ENCODE results near the gene AKT2. TPM values are rescaled to one million over a fixed set of nuclear protein-coding genes. Genes with fewer than 3 reads are reported as not detected.

The AKT2 gene
- total RNA-seq, 1 experiment from 2014 or later = 141 TPM

DNA sequence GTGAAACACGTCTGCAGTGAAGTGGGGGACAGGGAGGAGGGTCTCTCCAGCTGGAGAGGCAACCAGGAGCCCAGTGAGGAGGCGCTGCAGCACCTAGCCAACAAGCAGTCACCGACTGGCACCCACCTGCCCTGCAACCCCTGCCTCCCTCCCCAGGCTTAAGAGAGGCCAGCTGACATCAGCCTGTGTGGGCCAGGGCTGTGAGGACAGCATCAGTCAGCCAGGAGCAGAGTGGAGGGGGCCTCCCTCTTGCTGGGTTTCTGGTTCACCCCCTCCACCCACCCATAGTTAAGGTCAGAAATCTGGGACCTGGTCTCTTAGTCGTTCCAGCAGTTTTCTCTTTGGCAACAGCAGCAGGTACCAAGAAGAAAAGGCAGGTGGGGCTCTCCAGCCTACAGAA is 33.2 kb downstream of the AKT2 start:
- H3K27me3 ChIP-seq (ENCODE audit: insufficient read depth, low read length) = no peaks in the 10 kb centered on the region
- H3K4me2 ChIP-seq (ENCODE audit: low read length) = no peak overlapping the region
- TF ChIP-seq JUND (IDR thresholded peaks at IDR 0.05) (no peak), POLR2A (IDR thresholded peaks at IDR 0.05; ENCODE audit: borderline replicate concordance, extremely low read depth, insufficient read depth, insufficient read length) (no peak), POLR2AphosphoS5 (IDR thresholded peaks at IDR 0.05; ENCODE audit: low read depth, low read length) (no peak), CBX3 (IDR thresholded peaks at IDR 0.05; ENCODE audit: low read depth) (no peak), CEBPB (IDR thresholded peaks at IDR 0.05; ENCODE audit: low read depth) (no peak), FOSL1 (IDR thresholded peaks at IDR 0.05; ENCODE audit: low read depth) (no peak), RAD21 (IDR thresholded peaks at IDR 0.05; ENCODE audit: low read depth) (no peak), EZH2phosphoT487 (IDR thresholded peaks at IDR 0.05; ENCODE audit: borderline replicate concordance) (no peak), ZFX (IDR thresholded peaks at IDR 0.05) (no peak), EGR1 (IDR thresholded peaks at IDR 0.05; ENCODE audit: low read depth) (no peak), SP1 (IDR thresholded peaks at IDR 0.05; ENCODE audit: low read depth) (no peak), ZNF274 (IDR thresholded peaks at IDR 0.05; ENCODE audit: low read depth, low read length) (no peak), YY1 (IDR thresholded peaks at IDR 0.05; ENCODE audit: extremely low read depth, insufficient replicate concordance, low read depth, low read length) (no peak)
- TF ChIP-seq, protein P1, sequence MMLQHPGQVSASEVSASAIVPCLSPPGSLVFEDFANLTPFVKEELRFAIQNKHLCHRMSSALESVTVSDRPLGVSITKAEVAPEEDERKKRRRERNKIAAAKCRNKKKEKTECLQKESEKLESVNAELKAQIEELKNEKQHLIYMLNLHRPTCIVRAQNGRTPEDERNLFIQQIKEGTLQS (IDR thresholded peaks at IDR 0.05) = no peak
- TF ChIP-seq, protein P2, sequence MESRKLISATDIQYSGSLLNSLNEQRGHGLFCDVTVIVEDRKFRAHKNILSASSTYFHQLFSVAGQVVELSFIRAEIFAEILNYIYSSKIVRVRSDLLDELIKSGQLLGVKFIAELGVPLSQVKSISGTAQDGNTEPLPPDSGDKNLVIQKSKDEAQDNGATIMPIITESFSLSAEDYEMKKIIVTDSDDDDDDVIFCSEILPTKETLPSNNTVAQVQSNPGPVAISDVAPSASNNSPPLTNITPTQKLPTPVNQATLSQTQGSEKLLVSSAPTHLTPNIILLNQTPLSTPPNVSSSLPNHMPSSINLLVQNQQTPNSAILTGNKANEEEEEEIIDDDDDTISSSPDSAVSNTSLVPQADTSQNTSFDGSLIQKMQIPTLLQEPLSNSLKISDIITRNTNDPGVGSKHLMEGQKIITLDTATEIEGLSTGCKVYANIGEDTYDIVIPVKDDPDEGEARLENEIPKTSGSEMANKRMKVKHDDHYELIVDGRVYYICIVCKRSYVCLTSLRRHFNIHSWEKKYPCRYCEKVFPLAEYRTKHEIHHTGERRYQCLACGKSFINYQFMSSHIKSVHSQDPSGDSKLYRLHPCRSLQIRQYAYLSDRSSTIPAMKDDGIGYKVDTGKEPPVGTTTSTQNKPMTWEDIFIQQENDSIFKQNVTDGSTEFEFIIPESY (IDR thresholded peaks at IDR 0.05; ENCODE audit: extremely low read depth, insufficient replicate concordance, low read length) = no peak
- TF ChIP-seq, protein P3, sequence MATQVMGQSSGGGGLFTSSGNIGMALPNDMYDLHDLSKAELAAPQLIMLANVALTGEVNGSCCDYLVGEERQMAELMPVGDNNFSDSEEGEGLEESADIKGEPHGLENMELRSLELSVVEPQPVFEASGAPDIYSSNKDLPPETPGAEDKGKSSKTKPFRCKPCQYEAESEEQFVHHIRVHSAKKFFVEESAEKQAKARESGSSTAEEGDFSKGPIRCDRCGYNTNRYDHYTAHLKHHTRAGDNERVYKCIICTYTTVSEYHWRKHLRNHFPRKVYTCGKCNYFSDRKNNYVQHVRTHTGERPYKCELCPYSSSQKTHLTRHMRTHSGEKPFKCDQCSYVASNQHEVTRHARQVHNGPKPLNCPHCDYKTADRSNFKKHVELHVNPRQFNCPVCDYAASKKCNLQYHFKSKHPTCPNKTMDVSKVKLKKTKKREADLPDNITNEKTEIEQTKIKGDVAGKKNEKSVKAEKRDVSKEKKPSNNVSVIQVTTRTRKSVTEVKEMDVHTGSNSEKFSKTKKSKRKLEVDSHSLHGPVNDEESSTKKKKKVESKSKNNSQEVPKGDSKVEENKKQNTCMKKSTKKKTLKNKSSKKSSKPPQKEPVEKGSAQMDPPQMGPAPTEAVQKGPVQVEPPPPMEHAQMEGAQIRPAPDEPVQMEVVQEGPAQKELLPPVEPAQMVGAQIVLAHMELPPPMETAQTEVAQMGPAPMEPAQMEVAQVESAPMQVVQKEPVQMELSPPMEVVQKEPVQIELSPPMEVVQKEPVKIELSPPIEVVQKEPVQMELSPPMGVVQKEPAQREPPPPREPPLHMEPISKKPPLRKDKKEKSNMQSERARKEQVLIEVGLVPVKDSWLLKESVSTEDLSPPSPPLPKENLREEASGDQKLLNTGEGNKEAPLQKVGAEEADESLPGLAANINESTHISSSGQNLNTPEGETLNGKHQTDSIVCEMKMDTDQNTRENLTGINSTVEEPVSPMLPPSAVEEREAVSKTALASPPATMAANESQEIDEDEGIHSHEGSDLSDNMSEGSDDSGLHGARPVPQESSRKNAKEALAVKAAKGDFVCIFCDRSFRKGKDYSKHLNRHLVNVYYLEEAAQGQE (IDR thresholded peaks at IDR 0.05; ENCODE audit: low read depth) = no peak
- TF ChIP-seq, protein P4, sequence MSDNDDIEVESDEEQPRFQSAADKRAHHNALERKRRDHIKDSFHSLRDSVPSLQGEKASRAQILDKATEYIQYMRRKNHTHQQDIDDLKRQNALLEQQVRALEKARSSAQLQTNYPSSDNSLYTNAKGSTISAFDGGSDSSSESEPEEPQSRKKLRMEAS (IDR thresholded peaks at IDR 0.05) = no peak
- no peaks in the 10 kb centered on the region for H4K20me1 ChIP-seq (ENCODE audit: insufficient read depth)
- CTCF ChIA-PET = no interaction called here
- peaks cover 14 to 24% of the 10 kb centered on the region in 2 experiments; a peak in 3 of 4 replicates for H3K36me3 ChIP-seq (ENCODE audit: control insufficient read depth in 1 of 2, insufficient read depth in 2 of 2, low read length in 2 of 2)
- POLR2A ChIA-PET = no interaction called here
- no peak overlapping the region for H3K27ac ChIP-seq (ENCODE audit: low read depth, low read length)
- DNase-seq (ENCODE audit: low read depth, low spot score) (no peak), ATAC-seq (no peak)
- RAD21 ChIA-PET (ENCODE audit: low non-redundant PET in 1 of 2, low total read pairs in 2 of 2, uncharacterized antibody in 2 of 2, unreplicated experiment in 2 of 2) = no interaction called here
- peaks cover 2% of the 10 kb centered on the region; the same call in 1 of the 2 replicates for H3K79me2 ChIP-seq (ENCODE audit: insufficient read depth, low read length)
- H2AFZ ChIP-seq (ENCODE audit: low read depth, low read length, poor library complexity, severe bottlenecking) = no peak overlapping the region
- peaks cover 5 to 6% of the 10 kb centered on the region in 2 experiments; a peak in 2 of 4 replicates for H3K4me1 ChIP-seq (ENCODE audit: control insufficient read depth in 1 of 2, insufficient read depth in 2 of 2, low read length in 2 of 2)
- intact Hi-C loops (cut with micrococcal nuclease) = no loop called here
- BruUV-seq (replicated peaks) = no TSS peak
- H3K9me3 ChIP-seq (ENCODE audit: control insufficient read depth in 1 of 2, insufficient read depth in 1 of 2, low read depth in 1 of 2, low read length in 2 of 2) = no peaks in the 10 kb centered on the region
- no peak overlapping the region for H3K9ac ChIP-seq (ENCODE audit: low read length)
- H3K9me2 ChIP-seq (ENCODE audit: insufficient read depth) = no peaks in the 10 kb centered on the region
- no peak overlapping the region for H3K4me3 ChIP-seq (replicated peaks in 1 of 2; ENCODE audit: low read depth in 1 of 2, low read length in 2 of 2)
